Tongue (tissue), 2 donors: ENCODE data around the gene PDIA2. TPM values are rescaled to one million over a fixed set of nuclear protein-coding genes. Genes with fewer than 3 reads are reported as not detected.
"Not testable (repeated sequence)": the region's sequence is repeated elsewhere in the genome, so short reads cannot be mapped to it uniquely, and the experiment has no call there.

Source experiments
- DNase-seq: peaks from one replicate; pipeline ENCODE4 v3.0.0-alpha.2; 2015
- total RNA-seq: library from RNA; depleted of rRNA; stranded (reverse); fragments of >200 nt; gene quantifications from one replicate; pipeline ENCODE4 v1.2.3, GENCODE V29; 2014

The PDIA2 gene
- total RNA-seq, 1 donor from 2014 or later: 2.7 TPM

GRCh38 chr16:333406-334094, 50.6 kb downstream of the PDIA2 start:
- DNase-seq: no peak

DNA sequence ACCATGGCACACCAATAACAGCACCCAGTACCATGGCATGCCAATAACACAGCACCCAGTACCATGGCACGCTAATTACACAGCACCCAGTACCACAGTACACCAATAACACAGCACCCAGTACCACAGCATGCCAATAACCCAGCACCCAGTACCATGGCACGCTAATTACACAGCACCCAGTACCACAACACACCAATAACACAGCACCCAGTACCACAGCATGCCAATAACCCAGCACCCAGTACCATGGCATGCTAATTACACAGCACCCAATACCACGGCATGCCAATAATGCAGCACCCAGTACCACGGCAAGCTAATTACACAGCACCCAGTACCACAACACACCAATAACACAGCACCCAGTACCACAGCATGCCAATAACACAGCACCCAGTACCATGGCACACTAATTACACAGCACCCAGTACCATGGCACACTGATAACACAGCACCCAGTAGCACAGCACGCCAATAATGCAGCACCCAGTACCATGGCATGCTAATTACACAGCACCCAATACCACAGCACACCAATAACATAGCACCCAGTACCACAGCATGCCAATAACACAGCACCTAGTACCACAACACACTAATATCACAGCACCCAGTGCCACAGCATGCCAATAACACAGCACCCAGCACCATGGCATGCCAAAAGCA, 51.3 kb downstream of the PDIA2 start:
- not testable (repeated sequence) for DNase-seq

GRCh38 chr16:334861-335632, 52.1 kb downstream of the PDIA2 start:
- not testable (repeated sequence) for DNase-seq

GRCh38 chr16:336269-336668, 53.3 kb downstream of the PDIA2 start:
- no peak for DNase-seq

Other genes with a start within 250 kb of the PDIA2 start
- 4.5 TPM for gene POLR3K, start 229.6 kb upstream of the PDIA2 start, total RNA-seq
- gene SNRNP25, start 229.3 kb upstream of the PDIA2 start, total RNA-seq: 13.0 TPM
- 33.0 TPM for gene RHBDF1, start 210.5 kb upstream of the PDIA2 start, total RNA-seq
- gene MPG, start 204.9 kb upstream of the PDIA2 start, total RNA-seq: 42.0 TPM
- 15.7 TPM for gene NPRL3, start 144.5 kb upstream of the PDIA2 start, total RNA-seq
- 6.7 TPM for gene HBZ, start 130.5 kb upstream of the PDIA2 start, total RNA-seq
- gene HBM, start 117.2 kb upstream of the PDIA2 start, total RNA-seq: 19.6 TPM
- 803 TPM for gene HBA2, start 110.3 kb upstream of the PDIA2 start, total RNA-seq
- gene HBA1, start 106.5 kb upstream of the PDIA2 start, total RNA-seq: 357 TPM
- not detected for gene HBQ1, start 102.7 kb upstream of the PDIA2 start, total RNA-seq
- gene LUC7L, start 53.7 kb upstream of the PDIA2 start, total RNA-seq: 60.5 TPM
- 92.7 TPM for gene FAM234A, start 48.3 kb upstream of the PDIA2 start, total RNA-seq
- gene RGS11, start 7.2 kb upstream of the PDIA2 start, total RNA-seq: 2.3 TPM
- gene ARHGDIG, start 2.6 kb upstream of the PDIA2 start, total RNA-seq: 1.7 TPM
- 18.3 TPM for gene AXIN1, start 69.6 kb downstream of the PDIA2 start, total RNA-seq
- gene MRPL28, start 87.4 kb downstream of the PDIA2 start, total RNA-seq: 41.7 TPM
- gene PGAP6, start 98.8 kb downstream of the PDIA2 start, total RNA-seq: 29.6 TPM
- 22.8 TPM for gene NME4, start 114.0 kb downstream of the PDIA2 start, total RNA-seq
- 14.1 TPM for gene DECR2, start 118.7 kb downstream of the PDIA2 start, total RNA-seq
- gene RAB11FIP3, start 142.5 kb downstream of the PDIA2 start, total RNA-seq: 39.2 TPM
- gene CAPN15, start 244.5 kb downstream of the PDIA2 start, total RNA-seq: 23.7 TPM